MM.1S (cell line): ENCODE measurements around the gene IL18RAP.
A peak's percentile ranks its signal among the peaks of the same experiment; 100 is the strongest.

Source experiments
- CTCF ChIP-seq: fragments of 300-600 bp; sonication (generic); IDR thresholded peaks from 2 replicates; pipeline ENCODE4 v1.5.1; 2016; ENCODE audit warnings: antibody characterized with exemption, low read length, mixed read lengths
- EZH2 ChIP-seq: fragments of 300-600 bp; sonication (generic); optimal IDR thresholded peaks from 2 replicates; pipeline ENCODE3; 2017; ENCODE audit warnings: low read depth, mild to moderate bottlenecking, antibody characterized with exemption, low read length, mixed read lengths
- EZH2phosphoT487 ChIP-seq: fragments of 300-600 bp; sonication (generic); IDR thresholded peaks from 2 replicates; pipeline ENCODE4 v1.6.1; 2018; ENCODE audit warnings: antibody characterized with exemption, low read length

DNA sequence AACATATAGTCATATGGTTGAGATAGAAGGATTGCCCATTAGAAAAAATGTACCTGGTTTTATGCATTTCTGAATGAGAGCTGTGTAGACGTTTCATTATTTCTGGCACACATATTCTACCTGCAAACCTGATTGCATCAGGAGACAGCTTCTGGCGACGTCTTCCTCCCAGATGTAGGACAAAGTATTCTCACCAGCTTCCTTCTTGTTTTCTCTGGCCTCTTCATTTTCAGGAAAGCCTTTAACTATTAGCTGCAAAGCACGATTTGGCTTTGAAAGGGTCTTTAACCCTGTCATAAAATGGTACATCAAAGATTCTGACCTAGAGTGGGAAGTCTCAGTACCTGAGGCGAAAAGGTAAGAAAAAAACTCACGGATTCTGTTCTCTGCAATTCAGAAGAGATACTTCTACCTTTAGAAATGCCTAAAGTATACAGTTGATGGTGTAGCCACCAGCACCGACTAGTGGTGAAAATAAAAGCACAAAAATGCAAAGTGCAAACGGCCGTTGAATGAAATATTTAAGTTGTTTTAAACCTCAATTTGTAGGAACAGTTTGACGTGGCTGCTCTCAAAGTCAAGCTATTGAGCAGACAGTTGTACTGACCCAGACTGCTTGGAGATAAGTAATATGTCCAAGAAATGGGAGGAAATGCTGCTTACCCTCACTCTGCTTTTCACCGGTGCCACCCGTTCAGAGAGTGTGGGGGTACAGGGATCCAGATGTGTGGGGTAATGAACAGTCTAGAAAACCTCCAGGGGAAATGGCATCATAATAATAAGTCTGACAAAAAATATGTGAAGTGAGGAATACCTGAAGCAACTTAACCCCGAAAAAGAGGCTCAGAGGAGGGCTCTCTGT is 20.2 kb downstream of the IL18RAP start:
- TF ChIP-seq CTCF (peak; percentile 69), EZH2 (no peak), EZH2phosphoT487 (no peak)
